Stimulated activated naive CD8-positive, alpha-beta T cell treated with anti-CD3 and anti-CD28 coated beads, Interleukin-15, Interleukin-2, amounts not matched to agents 100 ng/mL and 50 ng/mL, for 24 hours (primary cell): ENCODE measurements around the gene HABP4.
A peak's percentile ranks its signal among the peaks of the same experiment; 100 is the strongest.

Experiments
- H3K27ac Mint-ChIP-seq: one replicate; pipeline ENCODE4 v1.8.0; 2021; ENCODE audit warnings: mild to moderate bottlenecking, mixed read lengths
- H3K27me3 Mint-ChIP-seq: one replicate; pipeline ENCODE4 v1.8.0; 2021; ENCODE audit warnings: mixed read lengths
- H3K36me3 Mint-ChIP-seq: one replicate; pipeline ENCODE4 v1.8.0; 2021; ENCODE audit warnings: low read depth, mixed read lengths
- H3K4me1 Mint-ChIP-seq: one replicate; pipeline ENCODE4 v1.8.0; 2021; ENCODE audit warnings: low read depth, mixed read lengths
- H3K4me3 Mint-ChIP-seq: one replicate; pipeline ENCODE4 v1.8.0; 2021; ENCODE audit warnings: mild to moderate bottlenecking, mixed read lengths
- H3K9me3 Mint-ChIP-seq: one replicate; pipeline ENCODE4 v1.8.0; 2021; ENCODE audit warnings: mixed read lengths

Gene HABP4

GRCh38 chr9:96482476-96482875, 32.5 kb downstream of the HABP4 start:
- Mint-ChIP-seq H3K27ac (no peak overlapping the region), H3K4me1 (peaks cover 29% of the 10 kb centered on the region), H3K4me3 (no peak overlapping the region), H3K9me3 (no peaks in the 10 kb centered on the region), H3K36me3 (peaks cover 22% of the 10 kb centered on the region), H3K27me3 (no peaks in the 10 kb centered on the region)

GRCh38 chr9:96483197-96483596, 33.2 kb downstream of the HABP4 start:
- Mint-ChIP-seq H3K4me3 (no peak overlapping the region), H3K4me1 (peaks cover 29% of the 10 kb centered on the region), H3K27me3 (no peaks in the 10 kb centered on the region), H3K27ac (no peak overlapping the region), H3K36me3 (peaks cover 27% of the 10 kb centered on the region), H3K9me3 (no peaks in the 10 kb centered on the region)

- peaks cover 23% of the 10 kb centered on the region for H3K4me1 Mint-ChIP-seq
- H3K27me3 Mint-ChIP-seq, result no peaks in the 10 kb centered on the region
- no peaks in the 10 kb centered on the region for H3K9me3 Mint-ChIP-seq
- no peak overlapping the region for H3K4me3 Mint-ChIP-seq
- peaks cover 33% of the 10 kb centered on the region for H3K36me3 Mint-ChIP-seq
- peak overlapping the region; percentile 21 for H3K27ac Mint-ChIP-seq
Observed at GRCh38 chr9:96483733-96484390, 33.9 kb downstream of the HABP4 start.

- H3K27ac Mint-ChIP-seq, result no peak overlapping the region
- H3K9me3 Mint-ChIP-seq, result no peaks in the 10 kb centered on the region
- H3K4me1 Mint-ChIP-seq, result peaks cover 19% of the 10 kb centered on the region
- H3K36me3 Mint-ChIP-seq, result peaks cover 35% of the 10 kb centered on the region
- no peak overlapping the region for H3K4me3 Mint-ChIP-seq
- no peaks in the 10 kb centered on the region for H3K27me3 Mint-ChIP-seq
Observed at GRCh38 chr9:96484521-96484931, 34.6 kb downstream of the HABP4 start.

GRCh38 chr9:96485280-96485679, 35.3 kb downstream of the HABP4 start:
- Mint-ChIP-seq H3K27ac (no peak overlapping the region), H3K27me3 (no peaks in the 10 kb centered on the region), H3K4me1 (peaks cover 16% of the 10 kb centered on the region), H3K36me3 (peaks cover 42% of the 10 kb centered on the region), H3K4me3 (no peak overlapping the region), H3K9me3 (no peaks in the 10 kb centered on the region)

- H3K27ac Mint-ChIP-seq, result no peak overlapping the region
- peaks cover 21% of the 10 kb centered on the region for H3K4me1 Mint-ChIP-seq
- H3K27me3 Mint-ChIP-seq, result no peaks in the 10 kb centered on the region
- no peak overlapping the region for H3K4me3 Mint-ChIP-seq
- no peaks in the 10 kb centered on the region for H3K9me3 Mint-ChIP-seq
- peaks cover 52% of the 10 kb centered on the region for H3K36me3 Mint-ChIP-seq
Observed at GRCh38 chr9:96486386-96487028, 36.5 kb downstream of the HABP4 start.

GRCh38 chr9:96487029-96487396, 37.0 kb downstream of the HABP4 start:
- peaks cover 25% of the 10 kb centered on the region for H3K4me1 Mint-ChIP-seq
- H3K9me3 Mint-ChIP-seq, result no peaks in the 10 kb centered on the region
- H3K27me3 Mint-ChIP-seq, result no peaks in the 10 kb centered on the region
- H3K27ac Mint-ChIP-seq, result no peak overlapping the region
- peaks cover 55% of the 10 kb centered on the region for H3K36me3 Mint-ChIP-seq
- H3K4me3 Mint-ChIP-seq, result no peak overlapping the region

- Mint-ChIP-seq H3K9me3 (no peaks in the 10 kb centered on the region), H3K27me3 (no peaks in the 10 kb centered on the region), H3K4me3 (no peak overlapping the region), H3K4me1 (peaks cover 25% of the 10 kb centered on the region), H3K36me3 (peaks cover 46% of the 10 kb centered on the region), H3K27ac (no peak overlapping the region)
Observed at GRCh38 chr9:96487949-96488348, 38.0 kb downstream of the HABP4 start.

- peaks cover 15% of the 10 kb centered on the region for H3K4me1 Mint-ChIP-seq
- H3K9me3 Mint-ChIP-seq, result no peaks in the 10 kb centered on the region
- no peak overlapping the region for H3K27ac Mint-ChIP-seq
- H3K36me3 Mint-ChIP-seq, result peaks cover 33% of the 10 kb centered on the region
- H3K4me3 Mint-ChIP-seq, result no peak overlapping the region
- H3K27me3 Mint-ChIP-seq, result no peaks in the 10 kb centered on the region
Observed at GRCh38 chr9:96489482-96489979, 39.6 kb downstream of the HABP4 start.

GRCh38 chr9:96490534-96491078, 40.6 kb downstream of the HABP4 start:
- no peak overlapping the region for H3K4me3 Mint-ChIP-seq
- H3K27ac Mint-ChIP-seq, result no peak overlapping the region
- no peaks in the 10 kb centered on the region for H3K9me3 Mint-ChIP-seq
- H3K27me3 Mint-ChIP-seq, result no peaks in the 10 kb centered on the region
- H3K4me1 Mint-ChIP-seq, result peaks cover 10% of the 10 kb centered on the region
- H3K36me3 Mint-ChIP-seq, result peaks cover 33% of the 10 kb centered on the region

- H3K9me3 Mint-ChIP-seq, result no peaks in the 10 kb centered on the region
- H3K36me3 Mint-ChIP-seq, result peaks cover 33% of the 10 kb centered on the region
- H3K27ac Mint-ChIP-seq, result peak overlapping the region; percentile 56
- H3K27me3 Mint-ChIP-seq, result no peaks in the 10 kb centered on the region
- no peak overlapping the region for H3K4me3 Mint-ChIP-seq
- peaks cover 10% of the 10 kb centered on the region for H3K4me1 Mint-ChIP-seq
Observed at GRCh38 chr9:96491079-96491879, 41.3 kb downstream of the HABP4 start.

GRCh38 chr9:96491880-96492525, 42.0 kb downstream of the HABP4 start:
- peaks cover 10% of the 10 kb centered on the region for H3K4me1 Mint-ChIP-seq
- peak overlapping the region; percentile 56 for H3K27ac Mint-ChIP-seq
- H3K4me3 Mint-ChIP-seq, result no peak overlapping the region

GRCh38 chr9:96492993-96493531, 43.1 kb downstream of the HABP4 start:
- Mint-ChIP-seq H3K36me3 (peaks cover 29% of the 10 kb centered on the region), H3K27me3 (no peaks in the 10 kb centered on the region), H3K4me1 (peaks cover 10% of the 10 kb centered on the region), H3K9me3 (no peaks in the 10 kb centered on the region), H3K27ac (peak overlapping the region; percentile 54), H3K4me3 (no peak overlapping the region)

More at GRCh38 chr9:96491880-96492525, 42.0 kb downstream of the HABP4 start:
- peaks cover 33% of the 10 kb centered on the region for H3K36me3 Mint-ChIP-seq
- no peaks in the 10 kb centered on the region for H3K27me3 Mint-ChIP-seq
- no peaks in the 10 kb centered on the region for H3K9me3 Mint-ChIP-seq

GRCh38 chr9:96493757-96494156, 43.8 kb downstream of the HABP4 start:
- Mint-ChIP-seq H3K27ac (no peak overlapping the region), H3K36me3 (peaks cover 24% of the 10 kb centered on the region), H3K9me3 (no peaks in the 10 kb centered on the region), H3K27me3 (no peaks in the 10 kb centered on the region), H3K4me3 (no peak overlapping the region), H3K4me1 (peaks cover 10% of the 10 kb centered on the region)
